ENCODE data around the gene ACTA1.
A peak's percentile ranks its signal among the peaks of the same experiment; 100 is the strongest.

ACTA1 gene

GRCh38 chr1:229412056-229412455 is 21.8 kb downstream of the ACTA1 start:
- ATAC-seq (ENCODE audit: insufficient read depth, low read depth) (no peak), DNase-seq (no peak)
- no peak overlapping the region for H3K4me3 ChIP-seq (ENCODE audit: low read depth in 1 of 2, low read length in 2 of 2)
- TF ChIP-seq EZH2 (IDR thresholded peaks at IDR 0.05; ENCODE audit: borderline replicate concordance, low read depth, low read length, severe bottlenecking) (no peak), CTCF (IDR thresholded peaks at IDR 0.05; ENCODE audit: borderline replicate concordance, extremely low read depth, low read length, poor library complexity, severe bottlenecking) (no peak)
- peaks cover 5% of the 10 kb centered on the region; the same call in 1 of the 2 replicates for H3K4me1 ChIP-seq (ENCODE audit: insufficient read depth, low read length)
- no peak overlapping the region for H3K4me2 ChIP-seq (ENCODE audit: insufficient read depth, low read length)
- H4K20me1 ChIP-seq (ENCODE audit: insufficient read depth, low read length) = peaks cover 3% of the 10 kb centered on the region; the same call in 1 of the 2 replicates
- no peaks in the 10 kb centered on the region for H3K79me2 ChIP-seq (ENCODE audit: insufficient read depth, low read length)
- no peak overlapping the region for H3K9ac ChIP-seq (ENCODE audit: low read depth, low read length)
- no peaks in the 10 kb centered on the region for H3K36me3 ChIP-seq (ENCODE audit: insufficient read depth, low read length)
- H3K27ac ChIP-seq (ENCODE audit: low read length) = no peak overlapping the region
- no peaks in the 10 kb centered on the region for H3K9me3 ChIP-seq (ENCODE audit: insufficient read depth, low read length, severe bottlenecking)
- H2AFZ ChIP-seq (ENCODE audit: low read depth, low read length) = no peak overlapping the region
- no peaks in the 10 kb centered on the region for H3K27me3 ChIP-seq (ENCODE audit: insufficient read depth, low read length, poor library complexity)

- Histone ChIP-seq H4K20me1 (ENCODE audit: insufficient read depth, low read length) (peaks cover 3% of the 10 kb centered on the region; the same call in 1 of the 2 replicates), H3K4me2 (ENCODE audit: insufficient read depth, low read length) (no peak overlapping the region)
- no peak for ATAC-seq (ENCODE audit: insufficient read depth, low read depth)
Measured at GRCh38 chr1:229411434-229412055, 22.3 kb downstream of the ACTA1 start.

GRCh38 chr1:229410692-229411433 is 23.0 kb downstream of the ACTA1 start:
- peaks cover 5% of the 10 kb centered on the region; the same call in 1 of the 2 replicates for H3K4me1 ChIP-seq (ENCODE audit: insufficient read depth, low read length)
- H3K9me3 ChIP-seq (ENCODE audit: insufficient read depth, low read length, severe bottlenecking) = no peaks in the 10 kb centered on the region
- no peaks in the 10 kb centered on the region for H3K27me3 ChIP-seq (ENCODE audit: insufficient read depth, low read length, poor library complexity)
- no peak overlapping the region for H3K9ac ChIP-seq (ENCODE audit: low read depth, low read length)
- no peak overlapping the region for H3K4me2 ChIP-seq (ENCODE audit: insufficient read depth, low read length)
- H3K36me3 ChIP-seq (ENCODE audit: insufficient read depth, low read length) = no peaks in the 10 kb centered on the region
- DNase-seq (peak; percentile 43), ATAC-seq (ENCODE audit: insufficient read depth, low read depth) (peak; percentile 91)
- peaks cover 3% of the 10 kb centered on the region; the same call in 1 of the 2 replicates for H4K20me1 ChIP-seq (ENCODE audit: insufficient read depth, low read length)
- H3K79me2 ChIP-seq (ENCODE audit: insufficient read depth, low read length) = no peaks in the 10 kb centered on the region
- no peak overlapping the region for H3K27ac ChIP-seq (ENCODE audit: low read length)
- no peak overlapping the region for H3K4me3 ChIP-seq (ENCODE audit: low read depth in 1 of 2, low read length in 2 of 2)
- no peak overlapping the region for H2AFZ ChIP-seq (ENCODE audit: low read depth, low read length)
- TF ChIP-seq CTCF (IDR thresholded peaks at IDR 0.05; ENCODE audit: borderline replicate concordance, extremely low read depth, low read length, poor library complexity, severe bottlenecking) (peak; percentile 25), EZH2 (IDR thresholded peaks at IDR 0.05; ENCODE audit: borderline replicate concordance, low read depth, low read length, severe bottlenecking) (no peak)

More at GRCh38 chr1:229411434-229412055, 22.3 kb downstream of the ACTA1 start:
- Histone ChIP-seq H3K79me2 (ENCODE audit: insufficient read depth, low read length) (no peaks in the 10 kb centered on the region), H3K27ac (ENCODE audit: low read length) (no peak overlapping the region), H3K36me3 (ENCODE audit: insufficient read depth, low read length) (no peaks in the 10 kb centered on the region), H3K9me3 (ENCODE audit: insufficient read depth, low read length, severe bottlenecking) (no peaks in the 10 kb centered on the region), H3K4me1 (ENCODE audit: insufficient read depth, low read length) (peaks cover 5% of the 10 kb centered on the region; the same call in 1 of the 2 replicates), H3K4me3 (ENCODE audit: low read depth in 1 of 2, low read length in 2 of 2) (no peak overlapping the region), H3K27me3 (ENCODE audit: insufficient read depth, low read length, poor library complexity) (no peaks in the 10 kb centered on the region), H3K9ac (ENCODE audit: low read depth, low read length) (no peak overlapping the region), H2AFZ (ENCODE audit: low read depth, low read length) (no peak overlapping the region)
- TF ChIP-seq EZH2 (IDR thresholded peaks at IDR 0.05; ENCODE audit: borderline replicate concordance, low read depth, low read length, severe bottlenecking) (no peak), CTCF (IDR thresholded peaks at IDR 0.05; ENCODE audit: borderline replicate concordance, extremely low read depth, low read length, poor library complexity, severe bottlenecking) (no peak)
- DNase-seq = no peak

Data from DND-41 (cell line).